Melanocyte of skin (primary cell): ENCODE results near the gene NUDT9. TPM values are rescaled to one million over a fixed set of nuclear protein-coding genes. Genes with fewer than 3 reads are reported as not detected.

ENCODE experiments used
- small RNA-seq, 2 donors: library from RNA; depleted of rRNA; stranded (forward); fragments of <200 nt; gene quantifications; one replicate each; pipeline ENCODE3, GENCODE V24; 2012
- total RNA-seq, 2 donors: library from RNA; depleted of rRNA; stranded (reverse); fragments of >200 nt; gene quantifications; 2 replicates each; pipeline ENCODE4 v1.2.3, GENCODE V29; 2012

The NUDT9 gene
- total RNA-seq: 10 to 100 TPM; 13.3 to 17.9 TPM

GRCh38 chr4:87422104-87423052, at the start of gene NUDT9:
TSS of gene NUDT9 (plus strand) at chr4:87422573. CDS start at chr4:87422906, 333 bp downstream.

GRCh38 chr4:87390891-87391575, 31.3 kb upstream of the NUDT9 start, which contains the start of gene HSD17B11:
TSS of gene HSD17B11 (minus strand) at chr4:87391188. CDS start at chr4:87391070, 118 bp downstream.

Small RNA genes lying within 50 kb of the gene (small RNA-seq; reads per million reads assigned to genes)
- 0 reads per million in 2 donors for gene RN7SL681P

Other genes starting within 250 kb of the NUDT9 start
- gene KLHL8, start 202.0 kb upstream of the NUDT9 start, total RNA-seq: 10 to 100 TPM in 1 of 2 donors, 1 to 10 TPM in 1; 7.2 to 12.7 TPM
- gene HSD17B13, start 99.7 kb upstream of the NUDT9 start, total RNA-seq: under 1 TPM in 1 of 2 donors, not detected in 1; under 0.01 TPM
- gene HSD17B11, start 31.4 kb upstream of the NUDT9 start, total RNA-seq: 10 to 100 TPM; 41.6 to 61.6 TPM
- under 1 TPM in 1 of 2 donors, not detected in 1; under 0.01 TPM for gene SPARCL1, start 106.8 kb downstream of the NUDT9 start, total RNA-seq
- not detected for gene DSPP, start 186.0 kb downstream of the NUDT9 start, total RNA-seq
- gene DMP1, start 227.7 kb downstream of the NUDT9 start, total RNA-seq: not detected